WTC11 (cell line): ENCODE measurements around the gene TF.

Experiments used
- CBFB ChIP-seq: sonication (generic); formaldehyde crosslinking; IDR thresholded peaks from 2 replicates; pipeline ENCODE4 v1.8.1; 2022; ENCODE audit warnings: mild to moderate bottlenecking, low read depth, missing genetic modification reagents
- CTCF ChIP-seq: fragments of 200-600 bp; IDR thresholded peaks from 2 replicates; pipeline ENCODE4 v1.8.0; 2022; ENCODE audit warnings: antibody characterized with exemption
- MAX ChIP-seq: sonication (generic); formaldehyde crosslinking; IDR thresholded peaks from 2 replicates; pipeline ENCODE4 v1.8.0; 2022; ENCODE audit warnings: mild to moderate bottlenecking, missing genetic modification reagents
- MXD4 ChIP-seq: fragments of 250-450 bp; sonication (Bioruptor Pico); IDR thresholded peaks from 2 replicates; pipeline ENCODE4 v1.8.0; 2021; ENCODE audit warnings: mild to moderate bottlenecking, moderate library complexity, borderline replicate concordance
- NR3C1 ChIP-seq: sonication (generic); formaldehyde crosslinking; conservative IDR thresholded peaks from 2 replicates; pipeline ENCODE4 v1.8.1; 2023; ENCODE audit warnings: low read depth, mild to moderate bottlenecking, missing genetic modification reagents
- TEAD4 ChIP-seq: sonication (generic); formaldehyde crosslinking; IDR thresholded peaks from 2 replicates; pipeline ENCODE4 v1.8.0; 2022; ENCODE audit warnings: mild to moderate bottlenecking, missing genetic modification reagents
- ZNF263 ChIP-seq: sonication (generic); formaldehyde crosslinking; IDR thresholded peaks from 2 replicates; pipeline ENCODE4 v1.8.1; 2022; ENCODE audit warnings: low read depth, mild to moderate bottlenecking, moderate library complexity, missing genetic modification reagents
- TF ChIP-seq, protein P1 (sequence below): sonication (generic); formaldehyde crosslinking; IDR thresholded peaks from 2 replicates; pipeline ENCODE4 v1.8.0; 2022; ENCODE audit warnings: mild to moderate bottlenecking, missing genetic modification reagents
- TF ChIP-seq, protein P2 (sequence below): sonication (generic); formaldehyde crosslinking; IDR thresholded peaks from 2 replicates; pipeline ENCODE4 v1.8.1; 2023; ENCODE audit warnings: mild to moderate bottlenecking, moderate library complexity, missing genetic modification reagents
- TF ChIP-seq, protein P3 (sequence below): sonication (generic); formaldehyde crosslinking; IDR thresholded peaks from 2 replicates; pipeline ENCODE4 v1.8.1; 2022; ENCODE audit warnings: low read depth, missing genetic modification reagents, borderline replicate concordance

GRCh38 chr3:133820889-133821675 is 74.9 kb downstream of the TF start:
- no peak for TF ChIP-seq MXD4
- 0 out of 2 replicates have a peak, but pooled peaks have one; percentile 21 for TF ChIP-seq MAX
- TF ChIP-seq, protein P1, sequence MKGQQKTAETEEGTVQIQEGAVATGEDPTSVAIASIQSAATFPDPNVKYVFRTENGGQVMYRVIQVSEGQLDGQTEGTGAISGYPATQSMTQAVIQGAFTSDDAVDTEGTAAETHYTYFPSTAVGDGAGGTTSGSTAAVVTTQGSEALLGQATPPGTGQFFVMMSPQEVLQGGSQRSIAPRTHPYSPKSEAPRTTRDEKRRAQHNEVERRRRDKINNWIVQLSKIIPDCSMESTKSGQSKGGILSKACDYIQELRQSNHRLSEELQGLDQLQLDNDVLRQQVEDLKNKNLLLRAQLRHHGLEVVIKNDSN (CRISPR knock-in tag) = no peak
- no peak for TF ChIP-seq CTCF
- no peak for TF ChIP-seq CBFB
- TF ChIP-seq NR3C1 = no peak
- TF ChIP-seq, protein P2, sequence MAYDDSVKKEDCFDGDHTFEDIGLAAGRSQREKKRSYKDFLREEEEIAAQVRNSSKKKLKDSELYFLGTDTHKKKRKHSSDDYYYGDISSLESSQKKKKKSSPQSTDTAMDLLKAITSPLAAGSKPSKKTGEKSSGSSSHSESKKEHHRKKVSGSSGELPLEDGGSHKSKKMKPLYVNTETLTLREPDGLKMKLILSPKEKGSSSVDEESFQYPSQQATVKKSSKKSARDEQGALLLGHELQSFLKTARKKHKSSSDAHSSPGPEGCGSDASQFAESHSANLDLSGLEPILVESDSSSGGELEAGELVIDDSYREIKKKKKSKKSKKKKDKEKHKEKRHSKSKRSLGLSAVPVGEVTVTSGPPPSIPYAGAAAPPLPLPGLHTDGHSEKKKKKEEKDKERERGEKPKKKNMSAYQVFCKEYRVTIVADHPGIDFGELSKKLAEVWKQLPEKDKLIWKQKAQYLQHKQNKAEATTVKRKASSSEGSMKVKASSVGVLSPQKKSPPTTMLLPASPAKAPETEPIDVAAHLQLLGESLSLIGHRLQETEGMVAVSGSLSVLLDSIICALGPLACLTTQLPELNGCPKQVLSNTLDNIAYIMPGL (CRISPR knock-in tag) = no peak
- TF ChIP-seq TEAD4 (CRISPR knock-in tag) = no peak
- no peak for TF ChIP-seq ZNF263 (CRISPR knock-in tag)
- TF ChIP-seq, protein P3, sequence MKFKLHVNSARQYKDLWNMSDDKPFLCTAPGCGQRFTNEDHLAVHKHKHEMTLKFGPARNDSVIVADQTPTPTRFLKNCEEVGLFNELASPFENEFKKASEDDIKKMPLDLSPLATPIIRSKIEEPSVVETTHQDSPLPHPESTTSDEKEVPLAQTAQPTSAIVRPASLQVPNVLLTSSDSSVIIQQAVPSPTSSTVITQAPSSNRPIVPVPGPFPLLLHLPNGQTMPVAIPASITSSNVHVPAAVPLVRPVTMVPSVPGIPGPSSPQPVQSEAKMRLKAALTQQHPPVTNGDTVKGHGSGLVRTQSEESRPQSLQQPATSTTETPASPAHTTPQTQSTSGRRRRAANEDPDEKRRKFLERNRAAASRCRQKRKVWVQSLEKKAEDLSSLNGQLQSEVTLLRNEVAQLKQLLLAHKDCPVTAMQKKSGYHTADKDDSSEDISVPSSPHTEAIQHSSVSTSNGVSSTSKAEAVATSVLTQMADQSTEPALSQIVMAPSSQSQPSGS (CRISPR knock-in tag) = no peak
